ENCODE data around the gene THAP3.

Gene THAP3

GRCh38 chr1:6581561-6582305 lies 42.9 kb upstream of the THAP3 start:
- no peak overlapping the region for H3K23ac ChIP-seq (ENCODE audit: low read length in 2 of 2)
- no peaks in the 10 kb centered on the region for H3K27me3 ChIP-seq (ENCODE audit: control insufficient read depth in 1 of 2, insufficient read depth in 1 of 2, low read length in 2 of 2)
- H3K4me1 ChIP-seq (ENCODE audit: control insufficient read depth, insufficient read depth, low read depth, low read length), result peaks cover 29% of the 10 kb centered on the region
- no peak overlapping the region for H3K4me2 ChIP-seq (ENCODE audit: low read length, poor library complexity, severe bottlenecking)
- no peak overlapping the region for H3K9ac ChIP-seq (ENCODE audit: low read length)
- 94% methylated on average over 10 of the region's 10 CpGs for WGBS
- no peak overlapping the region for H2AK5ac ChIP-seq (ENCODE audit: low read length, severe bottlenecking)
- no peaks in the 10 kb centered on the region for H3K9me3 ChIP-seq (ENCODE audit: control insufficient read depth, low read length)
- DNase-seq, result no peak
- H2BK120ac ChIP-seq (ENCODE audit: low read depth, low read length), result no peak overlapping the region
- no peak overlapping the region for H3K14ac ChIP-seq (ENCODE audit: low read length in 2 of 2)
- no peak overlapping the region for H3K18ac ChIP-seq (ENCODE audit: low read depth in 1 of 2, low read length in 2 of 2)
- no peak overlapping the region for H4K91ac ChIP-seq (ENCODE audit: low read length)
- no peak overlapping the region for H3K27ac ChIP-seq (ENCODE audit: low read length, poor library complexity, severe bottlenecking)
- no peak overlapping the region for H2BK5ac ChIP-seq (ENCODE audit: low read depth, low read length, poor library complexity, severe bottlenecking)
- H4K8ac ChIP-seq (ENCODE audit: low read length), result no peak overlapping the region
- H3K36me3 ChIP-seq (ENCODE audit: control insufficient read depth in 1 of 2, insufficient read depth in 2 of 2, low read depth in 1 of 2, low read length in 2 of 2), result peaks cover 0 to 14% of the 10 kb centered on the region in 2 experiments
- no peak overlapping the region for H2BK12ac ChIP-seq (ENCODE audit: low read length in 2 of 2)
- no peak overlapping the region for H2BK15ac ChIP-seq (ENCODE audit: low read depth, poor library complexity, severe bottlenecking)
- H3K4ac ChIP-seq (ENCODE audit: low read depth in 1 of 2, low read length in 2 of 2), result no peak overlapping the region
- no peak overlapping the region for H3K4me3 ChIP-seq (ENCODE audit: insufficient read depth in 1 of 2, low read depth in 1 of 2, low read length in 2 of 2)
- H2AFZ ChIP-seq (ENCODE audit: low read depth, low read length), result no peak overlapping the region
- peaks cover 41% of the 10 kb centered on the region for H3K79me1 ChIP-seq (replicated peaks; ENCODE audit: low read length, poor library complexity, severe bottlenecking)

- Histone ChIP-seq H2BK5ac (ENCODE audit: low read depth, low read length, poor library complexity, severe bottlenecking) (no peak overlapping the region), H3K27me3 (ENCODE audit: control insufficient read depth in 1 of 2, insufficient read depth in 1 of 2, low read length in 2 of 2) (no peaks in the 10 kb centered on the region), H3K23ac (ENCODE audit: low read length in 2 of 2) (no peak overlapping the region), H2AK5ac (ENCODE audit: low read length, severe bottlenecking) (no peak overlapping the region), H3K4me3 (ENCODE audit: insufficient read depth in 1 of 2, low read depth in 1 of 2, low read length in 2 of 2) (no peak overlapping the region), H4K8ac (ENCODE audit: low read length) (no peak overlapping the region), H3K18ac (ENCODE audit: low read depth in 1 of 2, low read length in 2 of 2) (no peak overlapping the region), H2AFZ (ENCODE audit: low read depth, low read length) (no peak overlapping the region), H3K9ac (ENCODE audit: low read length) (no peak overlapping the region), H3K36me3 (ENCODE audit: control insufficient read depth in 1 of 2, insufficient read depth in 2 of 2, low read depth in 1 of 2, low read length in 2 of 2) (peaks cover 1 to 20% of the 10 kb centered on the region in 2 experiments), H3K4me2 (ENCODE audit: low read length, poor library complexity, severe bottlenecking) (no peak overlapping the region), H2BK120ac (ENCODE audit: low read depth, low read length) (no peak overlapping the region), H3K4ac (ENCODE audit: low read depth in 1 of 2, low read length in 2 of 2) (no peak overlapping the region), H3K14ac (ENCODE audit: low read length in 2 of 2) (no peak overlapping the region), H3K79me1 (replicated peaks; ENCODE audit: low read length, poor library complexity, severe bottlenecking) (peaks cover 45% of the 10 kb centered on the region), H3K4me1 (ENCODE audit: control insufficient read depth, insufficient read depth, low read depth, low read length) (peaks cover 31% of the 10 kb centered on the region), H3K27ac (ENCODE audit: low read length, poor library complexity, severe bottlenecking) (no peak overlapping the region), H2BK12ac (ENCODE audit: low read length in 2 of 2) (no peak overlapping the region), H3K9me3 (ENCODE audit: control insufficient read depth, low read length) (no peaks in the 10 kb centered on the region), H4K91ac (ENCODE audit: low read length) (no peak overlapping the region), H2BK15ac (ENCODE audit: low read depth, poor library complexity, severe bottlenecking) (peak overlapping the region; percentile 32)
- no peak for DNase-seq
- 100% methylated on average over 1 of the region's 1 CpG for WGBS
These were observed 42.3 kb upstream of the THAP3 start for GRCh38 chr1:6582370-6582769.

- H3K36me3 ChIP-seq (ENCODE audit: control insufficient read depth in 1 of 2, insufficient read depth in 2 of 2, low read depth in 1 of 2, low read length in 2 of 2), result peaks cover 22 to 40% of the 10 kb centered on the region in 2 experiments
- no peak overlapping the region for H3K14ac ChIP-seq (ENCODE audit: low read length in 2 of 2)
- H3K23ac ChIP-seq (ENCODE audit: low read length in 2 of 2), result no peak overlapping the region
- no peak overlapping the region for H3K27ac ChIP-seq (ENCODE audit: low read length, poor library complexity, severe bottlenecking)
- no peaks in the 10 kb centered on the region for H3K27me3 ChIP-seq (ENCODE audit: control insufficient read depth in 1 of 2, insufficient read depth in 1 of 2, low read length in 2 of 2)
- no peak overlapping the region for H2AFZ ChIP-seq (ENCODE audit: low read depth, low read length)
- DNase-seq, result peak; percentile 34
- no peaks in the 10 kb centered on the region for H3K9me3 ChIP-seq (ENCODE audit: control insufficient read depth, low read length)
- no peak overlapping the region for H2BK120ac ChIP-seq (ENCODE audit: low read depth, low read length)
- no peak overlapping the region for H4K8ac ChIP-seq (ENCODE audit: low read length)
- no peak overlapping the region for H2AK5ac ChIP-seq (ENCODE audit: low read length, severe bottlenecking)
- no peak overlapping the region for H4K91ac ChIP-seq (ENCODE audit: low read length)
- H3K9ac ChIP-seq (ENCODE audit: low read length), result no peak overlapping the region
- no peak overlapping the region for H2BK5ac ChIP-seq (ENCODE audit: low read depth, low read length, poor library complexity, severe bottlenecking)
- H3K4me3 ChIP-seq (ENCODE audit: insufficient read depth in 1 of 2, low read depth in 1 of 2, low read length in 2 of 2), result no peak overlapping the region
- WGBS, result 90% methylated on average over 21 of the region's 21 CpGs
- H3K4me1 ChIP-seq (ENCODE audit: control insufficient read depth, insufficient read depth, low read depth, low read length), result peaks cover 28% of the 10 kb centered on the region
- peaks cover 49% of the 10 kb centered on the region for H3K79me1 ChIP-seq (replicated peaks; ENCODE audit: low read length, poor library complexity, severe bottlenecking)
- no peak overlapping the region for H2BK12ac ChIP-seq (ENCODE audit: low read length in 2 of 2)
- no peak overlapping the region for H3K4me2 ChIP-seq (ENCODE audit: low read length, poor library complexity, severe bottlenecking)
- no peak overlapping the region for H3K4ac ChIP-seq (ENCODE audit: low read depth in 1 of 2, low read length in 2 of 2)
- H3K18ac ChIP-seq (ENCODE audit: low read depth in 1 of 2, low read length in 2 of 2), result no peak overlapping the region
- H2BK15ac ChIP-seq (ENCODE audit: low read depth, poor library complexity, severe bottlenecking), result no peak overlapping the region
These were observed 40.3 kb upstream of the THAP3 start for GRCh38 chr1:6584126-6585080.

GRCh38 chr1:6585081-6585722 lies 39.5 kb upstream of the THAP3 start:
- Histone ChIP-seq H2AFZ (ENCODE audit: low read depth, low read length) (no peak overlapping the region), H2BK120ac (ENCODE audit: low read depth, low read length) (no peak overlapping the region), H3K27ac (ENCODE audit: low read length, poor library complexity, severe bottlenecking) (no peak overlapping the region), H3K14ac (ENCODE audit: low read length in 2 of 2) (no peak overlapping the region), H3K18ac (ENCODE audit: low read depth in 1 of 2, low read length in 2 of 2) (no peak overlapping the region), H3K9ac (ENCODE audit: low read length) (no peak overlapping the region), H2BK5ac (ENCODE audit: low read depth, low read length, poor library complexity, severe bottlenecking) (no peak overlapping the region), H4K91ac (ENCODE audit: low read length) (no peak overlapping the region), H3K4me2 (ENCODE audit: low read length, poor library complexity, severe bottlenecking) (no peak overlapping the region), H3K36me3 (ENCODE audit: control insufficient read depth in 1 of 2, insufficient read depth in 2 of 2, low read depth in 1 of 2, low read length in 2 of 2) (peaks cover 30 to 48% of the 10 kb centered on the region in 2 experiments), H3K4me3 (ENCODE audit: insufficient read depth in 1 of 2, low read depth in 1 of 2, low read length in 2 of 2) (no peak overlapping the region), H3K79me1 (replicated peaks; ENCODE audit: low read length, poor library complexity, severe bottlenecking) (peaks cover 48% of the 10 kb centered on the region), H3K23ac (ENCODE audit: low read length in 2 of 2) (no peak overlapping the region), H2BK12ac (ENCODE audit: low read length in 2 of 2) (no peak overlapping the region), H2BK15ac (ENCODE audit: low read depth, poor library complexity, severe bottlenecking) (no peak overlapping the region), H3K4ac (ENCODE audit: low read depth in 1 of 2, low read length in 2 of 2) (no peak overlapping the region), H3K27me3 (ENCODE audit: control insufficient read depth in 1 of 2, insufficient read depth in 1 of 2, low read length in 2 of 2) (no peaks in the 10 kb centered on the region), H3K4me1 (ENCODE audit: control insufficient read depth, insufficient read depth, low read depth, low read length) (peaks cover 26% of the 10 kb centered on the region), H4K8ac (ENCODE audit: low read length) (no peak overlapping the region), H2AK5ac (ENCODE audit: low read length, severe bottlenecking) (no peak overlapping the region), H3K9me3 (ENCODE audit: control insufficient read depth, low read length) (no peaks in the 10 kb centered on the region)
- WGBS, result 89% methylated on average over 12 of the region's 12 CpGs
- no peak for DNase-seq
